Activated CD4-positive, CD25-positive, alpha-beta regulatory T cell (primary cell): ENCODE measurements around the gene PTGR3.

Experiments used
- DNase-seq, 4 experiments: peaks; one replicate each; lab custom pipeline; 2025; lab: John Stamatoyannopoulos, UW

PTGR3 gene

DNA sequence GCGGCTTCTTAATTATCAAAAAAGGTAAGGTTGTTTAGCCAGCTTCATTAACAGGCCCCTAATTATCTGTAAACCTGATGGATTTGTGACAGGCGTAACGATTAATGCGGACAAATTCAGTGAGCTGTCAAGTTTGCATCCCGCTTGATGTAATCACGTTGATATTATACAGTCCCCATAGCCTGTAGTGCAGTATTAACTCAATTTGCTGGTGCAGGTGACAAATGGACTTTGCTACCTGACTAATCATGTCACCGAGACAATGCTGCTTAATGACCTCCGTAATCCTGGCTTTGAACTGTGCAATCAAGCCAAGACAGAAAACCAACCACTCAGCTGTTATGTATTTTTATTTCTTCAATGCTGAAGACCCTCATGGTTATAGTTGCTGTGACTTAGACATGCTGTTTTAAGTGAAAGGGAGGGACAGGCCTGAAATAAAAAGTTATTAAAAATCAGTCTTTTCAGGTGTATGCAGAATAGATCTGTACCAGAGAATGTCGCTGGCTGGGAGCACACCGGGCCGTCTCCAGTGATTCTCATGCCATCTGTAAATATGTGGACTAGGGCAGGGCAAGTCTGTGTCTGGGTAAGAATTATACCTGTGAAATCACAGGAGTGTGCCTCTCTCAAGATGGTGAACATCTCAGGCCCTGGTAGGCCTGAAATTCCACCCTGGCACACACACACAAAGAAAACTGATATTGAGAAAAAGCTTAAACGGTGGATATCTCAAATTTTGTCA lies 6.0 kb upstream of the PTGR3 start:
- no peak for DNase-seq

DNA sequence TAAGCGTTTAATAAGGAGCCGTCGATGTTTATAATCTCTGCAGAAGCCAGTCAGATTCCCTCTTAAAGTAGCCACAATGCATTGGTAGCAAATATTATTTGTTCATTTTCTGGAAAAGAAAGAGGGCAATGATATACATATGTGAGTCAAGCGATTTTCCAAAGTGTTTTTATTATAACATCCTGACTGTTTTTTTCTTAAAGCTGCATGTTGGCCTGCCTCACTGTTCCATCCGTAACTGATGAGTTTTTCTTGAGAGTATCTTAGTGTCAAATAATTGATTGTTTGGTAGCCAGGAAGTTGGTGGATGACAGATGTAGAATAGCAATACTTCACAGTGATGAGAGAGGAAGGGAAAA lies 5.4 kb upstream of the PTGR3 start:
- DNase-seq, result no peak

DNA sequence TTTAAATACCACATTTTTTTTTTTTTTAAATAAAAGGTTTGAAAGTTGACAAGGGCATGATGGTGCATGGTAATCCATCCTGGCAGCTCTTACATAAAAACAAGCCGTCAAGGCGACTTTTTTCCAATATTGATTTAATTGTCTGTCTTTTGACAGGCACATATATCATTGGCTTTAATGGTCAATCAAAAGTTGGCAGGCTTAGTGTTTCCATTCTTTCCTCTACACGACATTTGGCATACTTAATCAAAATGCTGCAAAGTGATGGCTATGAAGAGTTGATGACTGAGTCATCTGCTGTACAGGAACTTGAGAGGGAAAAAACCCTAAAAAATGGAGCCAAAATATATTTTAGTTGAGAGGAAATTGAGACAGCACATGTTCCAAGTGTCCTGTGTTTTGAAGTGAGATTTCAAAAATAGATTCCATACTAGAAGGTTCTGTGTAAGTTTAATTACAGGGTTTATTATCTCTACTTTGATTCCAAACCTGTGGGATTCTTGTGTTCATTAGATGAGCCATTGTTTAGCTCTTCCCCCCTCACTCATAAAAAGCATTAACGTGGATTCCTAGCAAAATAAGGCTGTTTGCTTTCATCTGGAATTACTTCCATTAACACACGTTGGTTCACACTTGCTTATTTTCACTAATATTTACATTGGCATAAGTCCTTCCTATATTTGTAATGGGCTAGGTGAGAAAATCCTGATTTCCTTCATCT lies 4.8 kb upstream of the PTGR3 start:
- DNase-seq, result no peak

DNA sequence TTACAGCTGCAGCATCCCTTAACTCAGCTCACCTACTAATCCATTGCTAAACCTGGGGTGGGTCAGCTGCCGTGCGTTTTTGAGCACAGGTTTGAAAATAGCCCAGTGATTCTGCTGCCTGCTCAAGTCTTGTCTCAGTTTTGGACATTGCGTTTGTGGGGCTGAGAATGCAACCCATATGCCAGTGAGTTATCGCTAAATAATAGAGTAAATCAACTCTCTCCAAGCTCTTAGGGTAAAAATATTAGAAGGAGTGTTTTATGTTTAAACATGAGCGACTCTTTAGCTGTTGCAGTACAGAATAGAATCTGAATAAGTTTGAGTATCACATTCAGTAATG lies 3.8 kb upstream of the PTGR3 start:
- DNase-seq, result no peak

- DNase-seq, result no peak
Observed at GRCh38 chr18:75211953-75212750, 3.2 kb upstream of the PTGR3 start.

- no peak for DNase-seq
Observed at GRCh38 chr18:75211626-75211952, 2.6 kb upstream of the PTGR3 start.

GRCh38 chr18:75211002-75211621 lies 2.2 kb upstream of the PTGR3 start:
- no peak for DNase-seq

DNA sequence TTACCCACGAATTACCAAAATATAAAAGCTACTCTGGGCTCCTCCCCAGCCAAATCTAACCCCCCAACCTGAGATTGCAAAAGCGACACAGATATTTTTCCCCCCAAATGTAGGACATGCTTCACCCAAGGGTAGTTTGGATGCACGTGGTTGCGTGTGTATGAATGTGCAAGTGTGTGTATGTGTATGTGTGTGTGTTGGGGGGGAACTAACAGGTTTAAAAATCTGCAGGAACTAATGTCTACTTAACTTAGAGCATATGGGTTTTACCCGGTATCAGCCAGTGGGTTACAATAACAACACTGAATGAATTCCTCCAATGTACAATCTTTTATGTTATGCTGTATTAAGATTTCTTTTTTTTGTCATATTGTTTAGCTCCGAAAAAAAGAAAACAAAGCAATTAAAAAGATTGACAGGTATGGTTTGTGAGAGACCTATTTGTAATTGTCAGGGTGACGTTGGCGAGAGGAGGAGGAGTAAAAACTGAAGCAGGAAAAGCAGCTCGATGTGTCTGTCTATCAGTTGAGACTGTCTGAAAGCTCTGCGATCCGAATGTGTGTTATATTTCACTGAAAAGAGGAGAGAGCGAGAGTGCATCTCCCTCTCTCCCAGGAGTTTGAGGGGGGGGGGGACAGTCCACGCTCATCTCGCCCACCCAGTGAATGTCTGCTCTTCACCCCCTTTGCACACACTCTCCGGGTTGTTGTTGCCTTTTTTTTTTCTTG lies 1.5 kb upstream of the PTGR3 start, which contains the start of gene TSHZ1:
TSHZ1 (plus strand) TSS at position 524 of the 728 bp plus-strand sequence. CDS start 1,080 bp downstream, outside the sequence.
- DNase-seq, result peak in 3 of 4 experiments; percentile 9 to 28 (median 14)

DNA sequence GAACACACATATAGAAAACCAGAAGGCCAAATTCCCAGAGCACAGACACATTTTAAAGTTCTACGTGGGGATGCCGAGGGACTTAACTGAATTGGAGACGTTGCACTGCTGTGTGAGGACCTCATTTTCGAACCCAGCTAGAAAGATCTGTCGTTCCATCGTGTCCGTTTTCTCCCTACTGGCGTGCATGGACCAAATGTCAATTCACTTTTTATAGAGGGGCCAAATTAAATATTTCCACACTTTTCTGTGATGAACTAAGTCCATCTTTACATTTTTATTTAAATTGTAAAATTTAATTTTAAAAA lies 966 bp upstream of the PTGR3 start:
- no peak for DNase-seq

- DNase-seq, result peak in 1 of 4 experiments; percentile 38
Observed at GRCh38 chr18:75208836-75209128, 157 bp downstream of the PTGR3 start.

- peak in 2 of 4 experiments; percentile 31 to 33 for DNase-seq
Observed at GRCh38 chr18:75208155-75208835, 644 bp downstream of the PTGR3 start.

DNA sequence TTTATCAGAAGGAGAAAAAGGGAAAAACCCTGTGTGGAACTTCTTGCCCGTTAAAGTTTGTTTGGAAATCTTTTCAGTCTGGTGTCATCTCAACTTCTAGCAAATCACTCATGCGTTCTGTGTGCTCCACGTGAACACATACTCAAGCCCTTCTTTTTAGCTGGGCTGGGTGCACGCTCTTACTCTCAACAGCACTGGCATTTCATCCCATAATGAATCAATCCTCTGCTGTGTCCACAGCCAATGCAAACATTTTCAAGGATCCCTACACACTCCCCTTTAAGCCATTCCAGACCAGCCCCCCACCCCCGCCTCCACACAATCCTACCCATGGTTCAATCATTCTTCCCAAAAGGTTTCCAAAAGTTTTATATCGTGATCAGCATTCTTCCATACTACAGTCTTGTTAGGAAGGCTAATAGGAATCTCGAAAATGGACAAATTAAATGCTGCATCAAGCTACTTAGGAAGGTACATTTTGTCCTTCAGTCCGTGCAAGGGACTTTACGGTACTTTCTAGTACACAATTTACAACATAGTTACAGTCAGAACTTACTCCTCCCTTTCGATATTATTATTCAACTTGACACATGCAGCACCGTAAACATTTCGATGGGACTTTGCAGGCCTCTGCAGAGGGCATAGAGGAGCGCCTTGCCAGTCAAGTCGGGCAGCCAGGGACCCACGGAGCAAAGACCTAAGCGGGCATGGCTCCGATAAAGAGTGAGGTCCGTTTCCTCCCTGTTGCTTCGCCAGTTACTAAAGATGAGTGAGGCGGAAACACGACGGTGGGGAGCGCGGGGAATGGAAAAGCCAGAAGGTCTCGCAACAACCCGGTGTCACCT lies 1.4 kb downstream of the PTGR3 start:
- peak in 2 of 4 experiments; percentile 5 to 27 for DNase-seq

DNA sequence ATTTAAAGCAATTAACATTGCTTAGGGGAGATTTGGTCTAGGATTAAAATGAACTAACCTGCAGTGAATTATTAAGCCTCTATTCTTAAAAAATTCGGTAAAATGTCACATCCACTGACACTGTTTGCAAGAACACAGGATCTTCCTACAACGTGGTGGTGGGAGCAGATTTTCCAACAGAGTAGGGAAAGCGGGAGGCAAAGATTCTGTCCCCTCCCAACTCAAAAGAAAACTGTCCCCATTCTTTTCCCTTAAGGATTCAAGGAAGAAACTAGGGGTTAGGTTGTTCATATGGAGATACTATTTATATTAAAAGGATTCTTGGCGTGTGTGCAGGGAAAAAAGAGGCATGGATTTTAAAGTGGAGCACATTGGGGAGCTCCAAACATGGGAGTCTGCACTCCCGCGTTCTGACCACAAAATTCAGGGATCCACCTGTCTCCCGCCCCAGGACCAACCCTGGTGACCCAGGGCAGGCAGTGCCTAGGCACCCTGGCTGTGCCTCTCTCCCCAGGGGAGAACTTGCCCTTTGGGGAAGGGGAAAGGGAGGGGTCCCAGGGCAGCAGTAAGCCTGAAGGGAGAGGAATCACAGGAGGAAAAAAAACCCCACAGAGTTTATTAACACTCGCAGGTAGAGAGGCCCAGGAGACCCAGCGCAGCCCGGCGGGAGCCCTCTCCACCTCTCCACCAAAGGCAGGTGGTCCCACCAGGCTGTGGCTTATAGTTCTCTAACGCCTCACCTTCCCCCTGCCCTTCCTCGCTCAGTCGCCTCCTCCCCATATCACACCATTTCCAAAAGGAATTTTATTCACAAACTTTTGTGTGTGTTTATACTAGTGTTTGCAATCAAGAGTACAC lies 2.3 kb downstream of the PTGR3 start:
- no peak for DNase-seq

- no peak for DNase-seq
Observed at GRCh38 chr18:75205514-75206132, 3.3 kb downstream of the PTGR3 start.

DNA sequence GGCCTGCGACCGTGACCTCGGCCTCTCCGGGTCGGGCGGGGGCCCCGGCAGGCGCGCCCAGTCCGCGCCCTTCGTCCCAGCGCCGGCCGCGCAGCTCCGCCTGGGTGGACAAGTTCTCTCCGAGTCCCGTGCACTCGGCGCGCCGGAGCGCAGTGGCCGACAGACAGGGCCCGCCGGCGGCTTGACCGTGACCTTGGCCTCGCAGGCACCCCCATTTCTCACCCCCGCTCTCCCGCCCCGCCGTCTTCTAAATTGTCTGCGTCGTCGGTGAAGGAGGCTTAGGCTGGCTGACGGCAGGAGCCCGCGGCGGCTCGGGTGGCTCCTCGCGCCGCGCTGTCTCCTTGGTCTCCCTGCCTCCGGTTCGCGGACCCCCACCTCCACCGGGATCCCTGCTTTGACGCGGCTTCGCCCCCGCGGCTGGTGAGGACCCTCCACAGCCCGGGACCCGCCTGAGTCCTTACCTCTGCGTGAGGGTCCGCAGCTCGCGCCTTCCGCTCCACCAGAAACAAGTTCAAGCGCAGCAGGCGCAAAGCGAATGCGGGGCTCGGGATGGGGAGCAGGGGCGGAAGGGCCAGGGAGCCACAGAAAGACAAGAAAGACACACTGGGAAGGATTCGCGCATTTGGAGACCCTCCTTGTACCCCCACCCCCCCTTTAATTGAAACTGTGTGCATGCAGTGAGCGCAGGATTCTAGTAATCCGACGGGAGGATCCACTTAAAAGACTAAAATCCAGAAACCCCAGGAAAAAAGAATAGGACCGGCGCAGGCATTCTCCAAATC lies 4.0 kb downstream of the PTGR3 start:
- DNase-seq, result no peak

DNA sequence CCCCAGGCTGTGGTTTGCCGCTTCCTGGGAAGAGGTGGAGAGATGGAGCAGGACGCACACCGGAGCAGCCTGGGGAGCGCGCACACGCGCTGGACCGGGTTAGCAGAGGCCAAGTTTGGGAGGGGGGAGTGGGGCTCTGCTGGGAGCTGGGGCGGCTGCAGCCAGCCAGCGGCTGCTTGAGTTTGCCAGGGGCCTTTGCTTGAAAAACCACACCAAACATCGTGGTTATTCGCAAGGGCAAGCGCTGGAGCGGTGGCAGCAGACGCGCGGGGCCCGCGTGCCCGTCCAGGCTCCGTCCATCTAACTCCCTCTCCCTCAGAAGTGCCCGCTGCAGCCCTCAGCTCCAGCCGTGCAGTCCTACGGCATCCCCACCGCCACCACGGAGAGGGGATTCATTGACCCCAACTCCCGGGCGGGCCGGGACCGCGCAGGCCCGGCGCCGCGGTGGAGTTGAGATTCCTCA lies 4.6 kb downstream of the PTGR3 start:
- DNase-seq, result no peak

GRCh38 chr18:75203416-75204268 lies 5.3 kb downstream of the PTGR3 start:
- no peak for DNase-seq
